GM21515 (cell line): ENCODE data around the gene OSBPL10.

Experiments
- ATAC-seq: cut with Tn5 transposase; IDR thresholded peaks from one replicate; pipeline ENCODE4 v1.9.1; 2021; ENCODE audit not compliant: unreplicated experiment

The OSBPL10 gene

GRCh38 chr3:31636049-31636448 lies 345.0 kb downstream of the OSBPL10 start:
- ATAC-seq = no peak

GRCh38 chr3:31635545-31635944 lies 345.5 kb downstream of the OSBPL10 start:
- ATAC-seq = no peak

- ATAC-seq = no peak
These were observed 346.6 kb downstream of the OSBPL10 start for GRCh38 chr3:31634476-31634875.

- no peak for ATAC-seq
These were observed 352.0 kb downstream of the OSBPL10 start for GRCh38 chr3:31629054-31629453.

GRCh38 chr3:31625358-31625757 lies 355.7 kb downstream of the OSBPL10 start:
- no peak for ATAC-seq

GRCh38 chr3:31624083-31624709 lies 356.9 kb downstream of the OSBPL10 start:
- peak; percentile 47 for ATAC-seq

- ATAC-seq = peak; percentile 66
These were observed 358.3 kb downstream of the OSBPL10 start for GRCh38 chr3:31622636-31623288.

- ATAC-seq = no peak
These were observed 359.7 kb downstream of the OSBPL10 start for GRCh38 chr3:31621314-31621713.

GRCh38 chr3:31620656-31621055 lies 360.4 kb downstream of the OSBPL10 start:
- no peak for ATAC-seq

GRCh38 chr3:31616711-31617110 lies 364.4 kb downstream of the OSBPL10 start:
- no peak for ATAC-seq

- no peak for ATAC-seq
These were observed 365.8 kb downstream of the OSBPL10 start for GRCh38 chr3:31615071-31615875.

- no peak for ATAC-seq
These were observed 366.7 kb downstream of the OSBPL10 start for GRCh38 chr3:31614162-31614921.

GRCh38 chr3:31613654-31614053 lies 367.4 kb downstream of the OSBPL10 start:
- ATAC-seq = no peak

- no peak for ATAC-seq
These were observed 367.9 kb downstream of the OSBPL10 start for GRCh38 chr3:31613177-31613576.
